HG03442 (cell line): Measurements from ENCODE around the gene MSX1.
"Not testable (repeated sequence)": the region's sequence is repeated elsewhere in the genome, so short reads cannot be mapped to it uniquely, and the experiment has no call there.

Experiments used
- ATAC-seq: cut with Tn5 transposase; IDR thresholded peaks from one replicate; pipeline ENCODE4 v1.9.1; 2021; ENCODE audit warnings: mild to moderate bottlenecking, moderate library complexity; ENCODE audit not compliant: unreplicated experiment

Gene MSX1

GRCh38 chr4:4859325-4859798 is at the start of gene MSX1:
Gene MSX1, plus strand, starts transcription at chr4:4859665. Its CDS starts 235 bp downstream, at chr4:4859900.
- ATAC-seq: peak; percentile 88

GRCh38 chr4:4810092-4810774 is 49.2 kb upstream of the MSX1 start:
- ATAC-seq: no peak

GRCh38 chr4:4810778-4811177 is 48.7 kb upstream of the MSX1 start:
- no peak for ATAC-seq

GRCh38 chr4:4812145-4812794 is 47.2 kb upstream of the MSX1 start:
- no peak for ATAC-seq

GRCh38 chr4:4818415-4819212 is 40.9 kb upstream of the MSX1 start:
- no peak for ATAC-seq

- ATAC-seq: no peak
These were observed 40.3 kb upstream of the MSX1 start for GRCh38 chr4:4819213-4819606.

- no peak for ATAC-seq
These were observed 39.2 kb upstream of the MSX1 start for GRCh38 chr4:4820261-4820660.

- no peak for ATAC-seq
These were observed 38.7 kb upstream of the MSX1 start for GRCh38 chr4:4820739-4821138.

- no peak for ATAC-seq
These were observed 37.9 kb upstream of the MSX1 start for GRCh38 chr4:4821577-4821976.

GRCh38 chr4:4822286-4822685 is 37.2 kb upstream of the MSX1 start:
- not testable (repeated sequence) for ATAC-seq

GRCh38 chr4:4823621-4824162 is 35.8 kb upstream of the MSX1 start:
- ATAC-seq: no peak

- no peak for ATAC-seq
These were observed 35.2 kb upstream of the MSX1 start for GRCh38 chr4:4824232-4824631.

- ATAC-seq: no peak
These were observed 34.0 kb upstream of the MSX1 start for GRCh38 chr4:4825431-4825830.

- ATAC-seq: no peak
These were observed 29.6 kb upstream of the MSX1 start for GRCh38 chr4:4829837-4830236.

GRCh38 chr4:4831266-4831665 is 28.2 kb upstream of the MSX1 start:
- ATAC-seq: no peak

- ATAC-seq: no peak
These were observed 27.6 kb upstream of the MSX1 start for GRCh38 chr4:4831825-4832224.

GRCh38 chr4:4836044-4836443 is 23.4 kb upstream of the MSX1 start:
- no peak for ATAC-seq

- no peak for ATAC-seq
These were observed 22.1 kb upstream of the MSX1 start for GRCh38 chr4:4837316-4837715.

GRCh38 chr4:4838051-4838935 is 21.2 kb upstream of the MSX1 start:
- no peak for ATAC-seq
